Bronchial epithelial cell (primary cell): ENCODE data around the gene TMEM151B. TPM values are rescaled to one million over a fixed set of nuclear protein-coding genes. Genes with fewer than 3 reads are reported as not detected.

Experiments used
- DNase-seq: peaks from one replicate; pipeline ENCODE4 v3.0.0-alpha.2; 2010; ENCODE audit warnings: low read depth
- FAIRE-seq: peaks from 2 replicates; lab custom pipeline; 2011; peaks lifted over from hg19 to GRCh38; lab: Jason Lieb, UNC
- H3K27me3 ChIP-seq: 2 replicates; pipeline ENCODE4 v1.5.1; 2011; ENCODE audit warnings: low read length; ENCODE audit not compliant: control insufficient read depth, insufficient read depth
- H3K36me3 ChIP-seq: 2 replicates; pipeline ENCODE4 v1.5.1; 2011; ENCODE audit warnings: low read length; ENCODE audit not compliant: control insufficient read depth, insufficient read depth
- H3K4me3 ChIP-seq: 2 replicates; pipeline ENCODE4 v1.5.1; 2011; ENCODE audit warnings: mild to moderate bottlenecking, low read depth, low read length, control low read depth
- CTCF ChIP-seq: IDR thresholded peaks from 2 replicates; pipeline ENCODE4 v1.5.1; 2011; ENCODE audit warnings: mild to moderate bottlenecking, moderate library complexity, low read length, control low read depth, inconsistent platforms; ENCODE audit not compliant: insufficient read depth, severe bottlenecking
- total RNA-seq: library from RNA; depleted of rRNA; stranded (reverse); fragments of >200 nt; gene quantifications from 2 replicates; pipeline ENCODE4 v1.2.1, GENCODE V29; 2014

Gene TMEM151B
- total RNA-seq, 1 donor from 2014 or later = not detected

- no peak for FAIRE-seq
- H3K4me3 ChIP-seq = no peak overlapping the region
- no peaks in the 10 kb centered on the region for H3K36me3 ChIP-seq
- no peak for DNase-seq
- no peak for TF ChIP-seq CTCF
- peaks cover 33% of the 10 kb centered on the region for H3K27me3 ChIP-seq
Measured at GRCh38 chr6:44272999-44273566, 2.8 kb downstream of the TMEM151B start.

- peaks cover 35% of the 10 kb centered on the region for H3K27me3 ChIP-seq
- H3K4me3 ChIP-seq = no peak overlapping the region
- FAIRE-seq (no peak), DNase-seq (no peak)
- H3K36me3 ChIP-seq = no peaks in the 10 kb centered on the region
- TF ChIP-seq CTCF = no peak
Measured at GRCh38 chr6:44273617-44274016, 3.4 kb downstream of the TMEM151B start.

GRCh38 chr6:44275271-44275748, 5.1 kb downstream of the TMEM151B start:
- FAIRE-seq (no peak), DNase-seq (no peak)
- Histone ChIP-seq H3K4me3 (no peak overlapping the region), H3K36me3 (no peaks in the 10 kb centered on the region), H3K27me3 (peaks cover 33% of the 10 kb centered on the region)
- no peak for TF ChIP-seq CTCF

GRCh38 chr6:44275749-44276648, 5.7 kb downstream of the TMEM151B start:
- H3K27me3 ChIP-seq = peaks cover 33% of the 10 kb centered on the region

More at GRCh38 chr6:44275749-44276648, 5.7 kb downstream of the TMEM151B start:
- TF ChIP-seq CTCF = no peak
- no peak for FAIRE-seq
- Histone ChIP-seq H3K36me3 (no peaks in the 10 kb centered on the region), H3K4me3 (no peak overlapping the region)
- no peak for DNase-seq
